HG03066 (cell line): ENCODE data around the gene RECQL.
"Not testable (repeated sequence)": the region's sequence is repeated elsewhere in the genome, so short reads cannot be mapped to it uniquely, and the experiment has no call there.

Experiments
- ATAC-seq: cut with Tn5 transposase; IDR thresholded peaks from one replicate; pipeline ENCODE4 v1.9.1; 2021; ENCODE audit warnings: low read depth; ENCODE audit not compliant: unreplicated experiment

The RECQL gene

GRCh38 chr12:21434699-21435098, 66.7 kb downstream of the RECQL start:
- no peak for ATAC-seq

- ATAC-seq, result no peak
Measured at GRCh38 chr12:21433525-21433924, 67.9 kb downstream of the RECQL start.

GRCh38 chr12:21429994-21430393, 71.4 kb downstream of the RECQL start:
- ATAC-seq, result no peak

GRCh38 chr12:21428241-21428640, 73.2 kb downstream of the RECQL start:
- ATAC-seq, result no peak

- ATAC-seq, result not testable (repeated sequence)
Measured at GRCh38 chr12:21419009-21419699, 82.3 kb downstream of the RECQL start.
